ENCODE data around the gene GPR82. TPM values are rescaled to one million over a fixed set of nuclear protein-coding genes. Genes with fewer than 3 reads are reported as not detected.

GPR82 gene
- total and polyA plus RNA-seq, 4 donors, result 0.24 to 1.1 (median 0.42) TPM

DNA sequence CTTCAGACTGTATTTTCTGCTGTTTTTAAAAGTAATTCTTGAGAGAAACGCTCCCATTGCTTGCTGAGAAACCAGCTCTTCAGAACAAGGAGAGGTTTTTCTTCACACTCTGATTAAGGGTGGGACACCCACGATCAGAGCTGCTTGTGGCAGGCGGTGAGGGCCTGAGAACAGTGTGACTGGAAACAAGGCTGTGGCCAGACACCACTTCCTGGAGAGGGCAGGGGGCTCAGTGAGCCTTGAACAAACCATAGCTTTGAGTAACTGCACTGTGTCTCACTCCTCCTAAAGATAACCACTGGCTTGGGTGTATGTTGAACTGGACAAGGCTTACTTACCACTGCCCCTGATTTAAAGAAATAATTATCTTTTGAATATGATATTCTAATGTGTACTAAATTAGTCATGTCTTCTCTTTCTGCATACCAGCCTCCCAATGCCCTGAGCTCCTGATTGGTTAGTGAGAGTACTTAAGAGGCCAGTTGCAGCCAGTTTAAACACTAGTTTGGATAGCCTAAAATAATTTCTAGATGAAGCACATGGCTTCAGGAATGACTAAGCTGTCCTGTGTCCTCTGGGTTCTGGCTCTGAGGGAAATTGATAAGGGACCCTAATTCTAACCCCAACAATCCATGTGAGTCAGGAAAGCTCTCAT lies 3.7 kb upstream of the GPR82 start:
- WGBS, 2 donors, result 36 to 62% methylated on average over 3 of the region's 3 CpGs
- Histone ChIP-seq H3K9me3 (ENCODE audit: control insufficient read depth in 4 of 4, insufficient read depth in 3 of 4, low read length in 3 of 4) (peaks cover 0 to 9% (median 1%) of the 10 kb centered on the region in 4 donors), H3K4me3 (no peak overlapping the region), H3K36me3 (ENCODE audit: control insufficient read depth in 4 of 4, insufficient read depth in 4 of 4, low read length in 4 of 4) (peaks cover 0 to 16% (median 0%) of the 10 kb centered on the region in 4 donors), H3K27me3 (ENCODE audit: control insufficient read depth in 3 of 3, insufficient read depth in 3 of 3, low read length in 2 of 3) (peaks cover 0 to 10% (median 9%) of the 10 kb centered on the region in 3 donors), H3K27ac (ENCODE audit: low read depth in 1 of 2, low read length in 1 of 2) (no peak overlapping the region), H3K4me1 (ENCODE audit: control insufficient read depth in 5 of 5, insufficient read depth in 5 of 5, low read length in 5 of 5) (no peaks in the 10 kb centered on the region), H3K9ac (ENCODE audit: insufficient read depth in 1 of 2, low read length in 2 of 2) (no peak overlapping the region)
- TF ChIP-seq, protein P1, sequence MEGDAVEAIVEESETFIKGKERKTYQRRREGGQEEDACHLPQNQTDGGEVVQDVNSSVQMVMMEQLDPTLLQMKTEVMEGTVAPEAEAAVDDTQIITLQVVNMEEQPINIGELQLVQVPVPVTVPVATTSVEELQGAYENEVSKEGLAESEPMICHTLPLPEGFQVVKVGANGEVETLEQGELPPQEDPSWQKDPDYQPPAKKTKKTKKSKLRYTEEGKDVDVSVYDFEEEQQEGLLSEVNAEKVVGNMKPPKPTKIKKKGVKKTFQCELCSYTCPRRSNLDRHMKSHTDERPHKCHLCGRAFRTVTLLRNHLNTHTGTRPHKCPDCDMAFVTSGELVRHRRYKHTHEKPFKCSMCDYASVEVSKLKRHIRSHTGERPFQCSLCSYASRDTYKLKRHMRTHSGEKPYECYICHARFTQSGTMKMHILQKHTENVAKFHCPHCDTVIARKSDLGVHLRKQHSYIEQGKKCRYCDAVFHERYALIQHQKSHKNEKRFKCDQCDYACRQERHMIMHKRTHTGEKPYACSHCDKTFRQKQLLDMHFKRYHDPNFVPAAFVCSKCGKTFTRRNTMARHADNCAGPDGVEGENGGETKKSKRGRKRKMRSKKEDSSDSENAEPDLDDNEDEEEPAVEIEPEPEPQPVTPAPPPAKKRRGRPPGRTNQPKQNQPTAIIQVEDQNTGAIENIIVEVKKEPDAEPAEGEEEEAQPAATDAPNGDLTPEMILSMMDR (IDR thresholded peaks at IDR 0.05; ENCODE audit: control extremely low read depth, extremely low read depth), result no peak
- no peak for DNase-seq
- no peak for ATAC-seq (ENCODE audit: insufficient read depth, low FRiP score)

DNA sequence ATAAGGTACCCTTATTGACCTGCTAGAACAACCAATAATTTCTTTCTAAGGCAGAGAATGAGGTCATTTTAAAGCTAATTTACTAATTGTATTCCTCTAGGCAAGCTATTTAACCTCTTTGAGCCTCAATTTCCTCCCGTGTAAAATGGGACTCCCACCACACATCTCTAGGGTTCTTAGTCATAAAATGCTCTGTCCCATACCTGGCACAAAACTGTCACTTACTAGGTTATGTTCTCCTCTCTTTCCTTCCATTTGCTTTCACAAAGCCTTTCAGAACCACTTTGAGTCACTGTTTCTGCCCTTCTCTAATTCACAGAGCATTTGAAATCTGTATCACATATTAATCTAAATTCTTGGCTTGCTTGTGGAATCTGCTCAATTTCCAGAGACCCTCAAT lies 2.4 kb upstream of the GPR82 start:
- Histone ChIP-seq H3K27ac (ENCODE audit: low read depth in 1 of 2, low read length in 1 of 2) (no peak overlapping the region), H3K9me3 (ENCODE audit: control insufficient read depth in 4 of 4, insufficient read depth in 3 of 4, low read length in 3 of 4) (peaks cover 0 to 7% (median 1%) of the 10 kb centered on the region in 4 donors), H3K27me3 (ENCODE audit: control insufficient read depth in 3 of 3, insufficient read depth in 3 of 3, low read length in 2 of 3) (peaks cover 0 to 15% (median 10%) of the 10 kb centered on the region in 3 donors), H3K4me1 (ENCODE audit: control insufficient read depth in 5 of 5, insufficient read depth in 5 of 5, low read length in 5 of 5) (no peaks in the 10 kb centered on the region), H3K9ac (ENCODE audit: insufficient read depth in 1 of 2, low read length in 2 of 2) (no peak overlapping the region), H3K36me3 (ENCODE audit: control insufficient read depth in 4 of 4, insufficient read depth in 4 of 4, low read length in 4 of 4) (peaks cover 0 to 16% (median 0%) of the 10 kb centered on the region in 4 donors), H3K4me3 (no peak overlapping the region)
- no peak for DNase-seq
- WGBS, 2 donors, result 77 to 100% methylated on average over 1 of the region's 1 CpG
- ATAC-seq (ENCODE audit: insufficient read depth, low FRiP score), result no peak
- TF ChIP-seq, protein P1 (IDR thresholded peaks at IDR 0.05; ENCODE audit: control extremely low read depth, extremely low read depth), result no peak

DNA sequence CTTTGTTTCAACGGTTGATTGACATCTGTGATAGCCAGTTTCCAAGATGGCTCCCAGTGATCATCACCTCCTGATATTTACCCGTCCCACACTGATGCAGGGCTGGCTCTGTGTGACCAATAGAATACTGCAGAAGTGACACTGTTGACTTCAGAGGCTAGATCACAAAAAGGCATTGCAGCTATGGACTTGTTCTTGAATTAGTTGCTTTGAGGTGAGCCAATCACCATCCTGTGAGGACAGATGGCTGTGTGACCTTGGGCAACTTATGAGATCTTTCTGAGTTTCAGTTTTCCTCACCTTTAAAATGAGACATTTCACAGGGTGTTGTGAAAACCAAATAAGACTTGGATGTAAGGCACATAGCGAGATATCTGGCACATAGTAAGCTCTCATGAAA lies 1.8 kb upstream of the GPR82 start:
- DNase-seq (no peak), ATAC-seq (ENCODE audit: insufficient read depth, low FRiP score) (no peak)
- 83 to 87% methylated on average over 3 of the region's 3 CpGs for WGBS, 2 donors
- Histone ChIP-seq H3K36me3 (ENCODE audit: control insufficient read depth in 4 of 4, insufficient read depth in 4 of 4, low read length in 4 of 4) (peaks cover 0 to 16% (median 0%) of the 10 kb centered on the region in 4 donors), H3K9me3 (ENCODE audit: control insufficient read depth in 4 of 4, insufficient read depth in 3 of 4, low read length in 3 of 4) (peaks cover 0 to 7% (median 1%) of the 10 kb centered on the region in 4 donors), H3K27me3 (ENCODE audit: control insufficient read depth in 3 of 3, insufficient read depth in 3 of 3, low read length in 2 of 3) (peaks cover 0 to 15% (median 10%) of the 10 kb centered on the region in 3 donors), H3K4me3 (no peak overlapping the region), H3K4me1 (ENCODE audit: control insufficient read depth in 5 of 5, insufficient read depth in 5 of 5, low read length in 5 of 5) (no peaks in the 10 kb centered on the region), H3K9ac (ENCODE audit: insufficient read depth in 1 of 2, low read length in 2 of 2) (no peak overlapping the region), H3K27ac (ENCODE audit: low read depth in 1 of 2, low read length in 1 of 2) (no peak overlapping the region)
- TF ChIP-seq, protein P1 (IDR thresholded peaks at IDR 0.05; ENCODE audit: control extremely low read depth, extremely low read depth), result no peak
